ENCODE results near the gene SPNS2.

DNA sequence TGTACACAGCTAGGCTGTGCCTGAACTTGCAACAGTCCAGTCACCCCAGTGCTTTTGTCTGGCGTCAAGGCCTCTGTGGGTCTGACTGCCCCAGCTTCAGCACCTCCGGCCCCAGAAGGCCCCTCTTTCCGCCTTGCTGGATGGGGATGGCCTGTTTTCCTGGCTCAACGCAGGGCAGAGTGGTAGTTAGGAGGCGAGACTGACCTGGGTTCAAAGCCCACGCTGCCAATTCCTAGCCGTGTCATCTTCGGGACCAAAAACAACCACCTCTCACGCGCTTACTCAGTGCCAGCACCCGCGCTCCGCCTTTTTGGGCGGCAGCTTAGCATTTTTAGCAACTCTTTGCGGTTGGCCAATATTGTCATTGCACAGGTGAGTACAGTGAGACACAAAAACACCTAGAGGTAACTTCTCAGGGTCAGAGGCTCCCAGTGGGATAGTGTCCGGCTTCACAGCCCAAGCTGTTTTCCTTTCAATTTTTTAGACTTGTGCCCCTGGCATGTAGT lies 51.9 kb downstream of the SPNS2 start:
- TF ChIP-seq, protein P1, sequence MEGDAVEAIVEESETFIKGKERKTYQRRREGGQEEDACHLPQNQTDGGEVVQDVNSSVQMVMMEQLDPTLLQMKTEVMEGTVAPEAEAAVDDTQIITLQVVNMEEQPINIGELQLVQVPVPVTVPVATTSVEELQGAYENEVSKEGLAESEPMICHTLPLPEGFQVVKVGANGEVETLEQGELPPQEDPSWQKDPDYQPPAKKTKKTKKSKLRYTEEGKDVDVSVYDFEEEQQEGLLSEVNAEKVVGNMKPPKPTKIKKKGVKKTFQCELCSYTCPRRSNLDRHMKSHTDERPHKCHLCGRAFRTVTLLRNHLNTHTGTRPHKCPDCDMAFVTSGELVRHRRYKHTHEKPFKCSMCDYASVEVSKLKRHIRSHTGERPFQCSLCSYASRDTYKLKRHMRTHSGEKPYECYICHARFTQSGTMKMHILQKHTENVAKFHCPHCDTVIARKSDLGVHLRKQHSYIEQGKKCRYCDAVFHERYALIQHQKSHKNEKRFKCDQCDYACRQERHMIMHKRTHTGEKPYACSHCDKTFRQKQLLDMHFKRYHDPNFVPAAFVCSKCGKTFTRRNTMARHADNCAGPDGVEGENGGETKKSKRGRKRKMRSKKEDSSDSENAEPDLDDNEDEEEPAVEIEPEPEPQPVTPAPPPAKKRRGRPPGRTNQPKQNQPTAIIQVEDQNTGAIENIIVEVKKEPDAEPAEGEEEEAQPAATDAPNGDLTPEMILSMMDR (IDR thresholded peaks at IDR 0.05): no peak
- no peak for TF ChIP-seq POLR2A (IDR thresholded peaks at IDR 0.05)
